GM18873 (cell line): ENCODE measurements around the gene STON2.
"Not testable (repeated sequence)": the region's sequence is repeated elsewhere in the genome, so short reads cannot be mapped to it uniquely, and the experiment has no call there.

Experiments used
- ATAC-seq: cut with Tn5 transposase; IDR thresholded peaks from one replicate; pipeline ENCODE4 v1.9.1; 2021; ENCODE audit warnings: mild to moderate bottlenecking, moderate library complexity, moderate number of reproducible peaks; ENCODE audit not compliant: unreplicated experiment, low FRiP score

Gene STON2

DNA sequence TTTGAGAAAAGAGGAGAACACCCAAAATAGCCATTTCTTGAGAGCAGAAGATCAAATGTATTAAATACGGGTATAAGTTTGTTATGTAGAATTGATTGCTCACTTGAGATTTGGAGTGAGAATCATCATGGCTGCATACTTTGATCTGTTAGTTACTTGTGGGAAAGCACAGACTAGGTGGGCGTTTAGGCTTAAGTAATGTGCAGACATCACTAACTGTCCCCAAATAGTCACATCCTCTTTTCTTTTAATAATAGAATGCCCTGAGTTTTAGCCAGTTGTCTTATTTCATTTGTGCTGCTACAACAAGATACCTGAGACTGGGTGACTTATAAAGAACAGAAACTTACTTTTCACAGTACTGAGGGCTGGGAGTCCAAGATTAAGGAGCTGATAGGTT is 165.0 kb downstream of the STON2 start:
- ATAC-seq = no peak

DNA sequence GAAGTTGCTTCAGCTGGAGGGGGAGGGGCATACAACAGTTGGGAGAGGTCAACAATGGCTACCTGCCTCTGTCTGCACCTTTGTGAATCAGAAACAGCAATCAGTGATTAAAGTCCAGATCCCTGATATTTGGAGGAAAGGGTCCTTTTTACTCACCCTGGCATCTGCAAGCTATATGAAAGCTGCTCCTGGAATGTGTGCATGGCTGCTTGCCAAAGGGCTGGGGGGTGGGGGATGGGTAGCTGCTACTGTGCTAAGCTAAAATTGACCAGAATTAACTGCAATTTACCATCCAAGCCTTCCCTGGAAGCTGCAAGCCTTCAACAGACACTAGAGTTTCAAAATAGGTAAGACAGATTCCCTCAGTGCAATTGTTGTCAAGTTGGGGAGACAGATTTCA is 165.8 kb downstream of the STON2 start:
- ATAC-seq = no peak

DNA sequence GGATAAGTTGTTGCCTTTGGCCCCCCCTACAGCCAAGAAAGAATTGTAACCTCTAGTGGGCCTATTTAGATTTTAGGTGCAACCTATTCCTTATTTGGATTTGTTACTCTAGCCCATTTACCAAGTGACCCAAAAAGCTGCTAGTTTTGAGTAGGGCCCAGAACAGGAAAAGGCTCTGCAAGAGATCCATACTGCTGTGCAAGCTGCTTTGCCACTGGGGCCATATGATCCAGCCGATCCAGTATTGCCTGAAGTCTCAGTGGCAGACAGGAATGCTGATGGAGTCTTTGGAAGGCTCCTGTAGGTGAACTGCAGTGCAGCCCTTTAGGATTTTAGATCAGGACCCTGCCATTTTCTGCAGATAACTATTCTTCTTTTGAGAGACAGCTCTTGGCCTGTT is 166.5 kb downstream of the STON2 start:
- ATAC-seq = no peak

DNA sequence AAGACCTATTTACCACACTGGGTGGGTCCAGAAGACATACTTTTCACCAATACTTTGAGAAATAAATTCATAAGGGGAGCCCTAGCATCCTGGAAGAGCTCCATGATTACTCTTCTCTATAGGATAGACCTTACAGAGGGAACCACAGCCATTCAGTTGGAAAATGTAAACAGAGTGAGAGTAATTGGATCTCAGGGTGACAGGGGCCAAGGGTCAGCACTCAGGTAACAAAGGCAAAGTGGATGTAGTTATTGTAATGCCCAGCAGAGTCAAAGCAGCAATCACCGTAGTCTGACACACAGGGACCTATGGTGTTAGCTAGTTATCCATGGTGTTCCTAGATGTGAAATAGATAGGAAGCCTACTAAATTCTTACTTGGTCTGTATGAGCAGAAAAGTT is 168.6 kb downstream of the STON2 start:
- ATAC-seq = no peak

DNA sequence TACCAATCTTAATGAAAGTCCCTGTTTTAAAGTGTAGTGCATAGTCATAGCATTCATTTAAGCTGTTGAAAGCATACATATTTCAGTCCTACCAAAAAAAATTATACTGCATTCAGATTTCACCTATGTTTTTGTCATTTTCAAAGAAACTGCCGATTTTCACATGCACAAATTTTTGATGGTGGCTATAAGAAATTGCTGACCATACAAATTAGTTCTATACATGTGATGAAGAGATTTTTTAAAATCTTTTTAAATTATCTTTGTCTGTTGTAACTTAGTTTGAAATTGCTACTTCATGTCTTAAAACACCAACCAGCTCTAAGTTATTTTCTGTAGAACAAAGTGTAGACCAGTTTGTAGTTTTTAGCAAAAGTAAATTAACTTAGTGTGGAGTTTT is 175.9 kb downstream of the STON2 start:
- no peak for ATAC-seq

DNA sequence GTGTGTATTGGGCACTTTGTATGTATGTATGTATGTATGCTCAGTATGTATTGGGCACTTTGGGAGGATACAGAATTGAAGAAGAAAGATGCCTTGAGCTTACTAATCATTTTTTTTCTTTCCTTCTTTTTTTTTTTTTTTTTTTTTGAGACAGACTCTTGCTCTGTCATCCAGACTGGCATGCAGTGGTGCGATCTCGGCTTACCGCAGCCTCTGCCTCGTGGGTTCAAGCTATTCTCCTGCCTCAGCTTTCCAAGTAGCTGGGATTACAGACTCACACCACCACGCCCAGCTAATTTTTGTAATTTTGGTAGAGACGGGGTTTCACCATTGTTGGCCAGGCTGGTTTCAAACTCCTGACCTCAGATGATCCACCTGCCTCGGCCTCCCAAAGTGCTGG is 176.3 kb downstream of the STON2 start:
- not testable (repeated sequence) for ATAC-seq

DNA sequence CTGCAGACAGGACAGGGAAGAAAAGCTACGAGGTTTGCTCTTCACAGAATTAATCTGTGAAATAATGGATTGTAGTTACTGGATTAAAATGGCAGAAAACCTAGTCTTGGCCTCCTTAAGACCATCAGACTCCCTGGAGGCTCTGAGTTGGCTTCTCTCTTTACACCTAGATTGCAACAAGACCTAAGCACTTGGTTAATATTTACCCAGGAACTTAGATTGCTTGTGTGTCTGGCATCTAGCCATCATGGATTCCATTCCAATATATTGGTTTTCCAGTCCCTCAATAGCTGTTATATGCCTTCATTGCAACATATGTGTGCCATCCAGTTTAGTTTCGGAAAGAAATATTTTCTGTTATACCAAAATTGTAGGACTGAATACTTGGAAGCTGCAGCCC is 177.4 kb downstream of the STON2 start:
- ATAC-seq = no peak

DNA sequence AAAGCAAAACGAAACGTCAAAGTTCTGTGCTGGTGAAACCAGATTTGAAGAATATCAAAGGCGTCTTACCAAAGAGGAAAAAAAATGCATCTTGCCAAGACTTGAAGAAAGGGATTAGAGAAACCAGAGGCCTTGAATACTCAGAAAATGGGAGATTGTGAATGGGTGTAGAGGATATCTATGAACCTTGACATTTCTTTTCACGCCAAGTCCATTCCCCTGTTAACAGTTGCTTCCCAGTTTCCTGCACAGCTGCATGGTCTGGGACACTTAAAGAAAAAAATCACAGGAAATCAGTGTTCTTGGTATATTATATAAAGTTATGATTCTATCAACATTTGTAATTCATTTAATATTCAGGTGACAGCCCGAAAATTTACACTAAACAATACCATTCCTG is 178.0 kb downstream of the STON2 start:
- no peak for ATAC-seq

DNA sequence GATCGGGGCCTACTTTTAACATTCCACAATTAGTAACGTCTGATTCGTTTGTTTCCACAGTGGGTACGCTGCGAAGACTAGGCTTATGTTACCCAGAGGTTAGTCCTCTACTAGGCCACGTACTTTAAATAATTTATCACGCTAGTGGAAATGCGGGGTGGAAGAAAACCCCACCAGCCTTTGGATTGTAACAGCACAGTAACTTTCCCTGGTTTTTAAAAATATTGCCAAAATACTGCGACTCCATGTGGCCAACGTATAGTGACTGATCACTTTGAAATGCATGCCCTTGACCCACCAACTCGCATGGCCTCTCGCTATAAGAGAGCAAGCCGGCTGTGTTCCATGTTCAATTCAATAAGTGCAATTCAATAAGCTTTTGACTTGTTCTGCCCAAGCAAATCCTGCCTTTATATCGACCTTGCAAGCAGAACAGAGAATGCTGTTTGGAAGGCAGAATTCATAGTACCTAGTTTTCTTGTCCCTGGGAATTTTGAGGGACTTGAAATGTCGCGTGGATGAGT is 178.5 kb downstream of the STON2 start:
- no peak for ATAC-seq

DNA sequence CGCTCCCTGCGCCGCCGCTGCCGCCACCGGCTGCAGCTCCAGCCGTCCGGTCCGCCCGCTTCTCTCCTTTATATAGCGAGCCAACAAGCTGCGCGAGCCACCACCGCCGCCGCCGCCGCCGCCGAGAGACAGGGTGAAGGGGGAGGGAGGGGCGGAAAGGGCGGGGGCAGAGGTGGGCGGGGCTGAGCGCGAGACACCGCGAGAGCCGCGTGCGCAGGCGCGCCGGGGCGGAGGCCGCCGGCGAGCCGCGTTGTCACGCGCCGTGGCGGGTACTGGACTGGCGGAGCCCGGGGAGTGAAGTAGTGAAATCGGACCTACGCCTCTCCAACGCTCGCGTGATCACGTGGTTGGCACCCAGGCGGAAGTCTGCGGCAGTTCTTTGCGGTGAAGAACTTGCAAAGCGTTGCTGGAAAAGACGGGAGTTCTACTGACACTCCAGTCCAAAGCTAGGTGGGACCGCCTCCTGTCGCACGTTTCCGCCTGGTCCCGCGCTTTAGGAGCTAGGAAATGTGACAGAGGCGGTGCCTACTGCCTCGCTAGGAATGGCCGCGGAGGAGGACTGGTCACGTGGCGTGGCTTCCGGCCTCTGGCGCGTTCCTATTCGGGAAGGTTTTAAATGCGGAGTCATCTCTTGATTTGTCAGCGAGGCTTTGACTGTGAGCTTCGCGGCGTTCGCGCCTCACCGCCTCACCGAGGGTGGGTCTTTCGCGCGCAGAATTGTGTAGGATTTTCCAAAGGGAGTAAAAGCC is 179.1 kb downstream of the STON2 start, which contains the start of gene GTF2A1:
TSS of gene GTF2A1 (minus strand) at position 130 of the 749 bp plus-strand sequence. CDS start 441 bp downstream, outside the sequence.
- peak; percentile 77 for ATAC-seq

DNA sequence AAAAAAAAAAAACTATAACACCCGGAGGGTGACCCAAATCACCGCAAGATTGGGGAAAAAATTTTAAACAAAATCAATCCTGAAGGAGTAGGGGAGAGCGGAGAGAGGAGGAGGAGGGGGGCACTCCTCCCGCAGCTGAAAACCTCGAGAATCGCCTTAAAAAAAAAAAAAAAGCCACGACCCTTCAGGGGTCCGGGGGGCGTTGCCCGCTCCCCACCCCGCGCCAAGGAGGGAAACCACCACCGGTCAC is 179.6 kb downstream of the STON2 start:
- ATAC-seq = no peak

DNA sequence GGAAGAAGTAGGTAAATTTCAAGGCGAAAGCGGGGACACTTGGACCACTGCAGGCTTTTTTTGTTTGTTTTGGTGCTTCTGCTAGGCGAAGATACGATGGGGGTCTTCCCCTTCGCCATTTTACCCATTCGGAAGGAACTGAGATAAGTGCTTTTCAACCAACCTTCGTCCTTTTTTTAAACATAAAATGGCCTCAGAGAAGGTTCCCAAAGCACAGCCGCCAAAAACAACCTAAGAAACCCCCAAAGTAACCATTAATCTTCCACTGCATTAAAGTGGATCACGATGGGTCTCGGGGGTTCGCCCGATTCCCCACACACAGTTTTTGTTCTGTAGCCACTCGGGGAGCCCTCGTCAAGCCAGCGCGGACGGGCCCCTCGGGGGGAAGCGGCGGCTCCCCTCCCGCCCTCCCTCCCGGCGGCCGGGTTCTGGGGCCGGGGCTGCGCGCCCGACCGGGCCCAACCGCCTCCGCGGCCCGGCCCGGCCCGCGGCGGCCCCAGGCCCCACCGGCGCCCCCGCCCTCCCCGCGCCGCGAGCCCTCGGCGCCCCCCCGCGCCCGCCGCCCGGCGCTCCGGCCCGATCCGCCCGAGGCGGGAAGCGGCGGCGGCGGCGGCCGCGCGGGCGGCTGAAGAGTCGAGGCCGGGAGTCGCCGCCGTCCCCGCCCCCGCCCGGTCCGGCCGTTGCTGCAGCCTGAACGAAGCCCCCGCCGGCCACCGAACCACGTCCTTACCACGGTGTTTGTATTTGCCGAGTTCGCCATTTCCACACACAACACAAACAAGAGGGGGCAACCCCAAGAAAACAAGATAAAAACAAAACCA is 180.2 kb downstream of the STON2 start:
- ATAC-seq = no peak

DNA sequence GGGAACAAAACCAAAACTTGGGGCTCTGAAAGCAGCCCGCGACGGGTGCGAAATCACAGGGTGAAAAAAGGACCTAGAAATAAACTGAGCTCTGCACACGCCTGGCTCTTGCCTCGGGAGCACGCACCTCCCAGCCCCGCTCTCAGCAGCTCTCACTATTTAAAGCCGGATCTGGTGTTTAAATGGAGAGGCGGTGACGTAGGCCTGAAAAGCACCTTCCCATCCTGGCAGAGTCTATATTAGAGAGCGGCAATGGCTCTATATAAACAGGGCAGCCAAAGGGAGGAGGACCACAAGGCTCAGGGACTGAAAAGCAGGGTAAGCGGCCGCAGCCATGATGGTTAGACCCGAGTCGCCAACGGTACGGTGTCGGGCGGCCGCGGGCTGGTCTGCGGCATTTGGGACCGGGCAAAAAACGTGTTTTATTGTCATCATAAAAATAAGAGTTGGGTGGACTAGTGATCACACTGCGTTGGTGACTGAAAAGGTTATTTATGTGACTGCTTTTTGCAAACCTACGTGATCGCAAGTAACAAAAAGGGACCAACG is 180.8 kb downstream of the STON2 start:
- ATAC-seq = peak; percentile 61

DNA sequence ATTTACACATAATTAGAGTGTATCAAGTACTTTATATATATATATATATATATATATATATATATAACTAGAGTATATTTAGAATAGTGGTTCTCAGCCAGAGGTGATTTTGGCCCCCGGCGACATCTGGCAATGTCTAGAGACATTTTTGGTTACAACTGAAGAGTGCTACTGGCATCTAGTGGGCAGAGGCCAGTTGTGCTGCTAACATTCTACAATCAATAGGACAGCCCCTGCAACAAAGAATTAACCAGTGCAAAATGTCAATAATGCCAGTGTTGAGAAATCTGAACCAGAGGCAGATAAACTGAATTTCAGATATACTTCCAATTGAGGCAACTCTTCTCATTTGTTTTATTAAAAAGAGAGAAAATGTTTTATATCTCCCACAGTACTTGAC is 188.3 kb downstream of the STON2 start:
- peak; percentile 64 for ATAC-seq
